Endothelial cell of umbilical vein (primary cell): ENCODE measurements around the gene C4orf50. TPM values are rescaled to one million over a fixed set of nuclear protein-coding genes. Genes with fewer than 3 reads are reported as not detected.

Source experiments
- BruUV-seq: library from RNA; stranded (reverse); fragments of 400-500 nt; replicated peaks from 2 replicates; lab custom pipeline; 2021; lab: Mats Ljungman, UMichigan
- CTCF ChIA-PET: fragments of 300-600, 350-600 bp; sonication (Branson Sonifier 250); formaldehyde crosslinking; loops from one replicate; lab custom pipeline; 2021; ENCODE audit warnings: antibody characterized with exemption, inconsistent platforms; lab: Charles Lee
- POLR2A ChIA-PET: fragments of 300-600, 350-600 bp; sonication (Branson Sonifier 250); formaldehyde crosslinking; loops from one replicate; lab custom pipeline; 2021; ENCODE audit warnings: antibody characterized with exemption, inconsistent platforms; lab: Charles Lee
- DNase-seq: peaks from one replicate; pipeline ENCODE4 v3.0.0-alpha.2; 2011; ENCODE audit warnings: low read depth, low spot score
- FAIRE-seq: peaks from 2 replicates; lab custom pipeline; 2011; peaks lifted over from hg19 to GRCh38; lab: Jason Lieb, UNC
- H2AFZ ChIP-seq: 2 replicates; pipeline ENCODE4 v1.6.0; 2012; ENCODE audit warnings: low read depth, low read length, control low read depth, inconsistent platforms
- H3K27ac ChIP-seq: 2 replicates; pipeline ENCODE4 v1.5.1; 2011; ENCODE audit warnings: low read depth, mild to moderate bottlenecking, control low read depth, low read length, moderate library complexity; ENCODE audit not compliant: insufficient read depth
- H3K27me3 ChIP-seq, 2 experiments: 2 replicates each; pipeline versions ENCODE4 v1.6.0 to v1.6.1; 2011; ENCODE audit warnings: low read length in 2 of 2, mixed read lengths in 1 of 2; ENCODE audit not compliant: control insufficient read depth in 2 of 2, insufficient read depth in 2 of 2
- H3K36me3 ChIP-seq, 2 experiments: 2 replicates in 1 of 2; 3 replicates in 1 of 2; pipeline ENCODE4 v1.5.1; 2011; ENCODE audit warnings: low read length in 2 of 2, mild to moderate bottlenecking in 1 of 2, moderate library complexity in 1 of 2; ENCODE audit not compliant: control insufficient read depth in 2 of 2, insufficient read depth in 2 of 2; ENCODE audit errors: extremely low read depth in 1 of 2
- H3K4me1 ChIP-seq: 3 replicates; pipeline ENCODE4 v1.5.1; 2011; ENCODE audit warnings: mild to moderate bottlenecking, low read length; ENCODE audit not compliant: control insufficient read depth, insufficient read depth; ENCODE audit errors: extremely low read depth
- H3K4me2 ChIP-seq: 2 replicates; pipeline ENCODE4 v1.6.1; 2011; ENCODE audit warnings: low read length, control low read depth, mixed read lengths; ENCODE audit not compliant: insufficient read depth
- H3K4me3 ChIP-seq, 3 experiments: fragments of 200-600 bp in 1 of 3; sonication (generic), shearing (Covaris generic) in 1 of 3; replicated peaks in 1 of 3; 2 replicates each; pipeline ENCODE4 v1.5.1; 2011 to 2016; ENCODE audit warnings: control low read depth in 3 of 3, low read length in 3 of 3, mild to moderate bottlenecking in 2 of 3, inconsistent platforms in 1 of 3, low read depth in 1 of 3, moderate library complexity in 1 of 3; ENCODE audit not compliant: insufficient read depth in 1 of 3
- H3K79me2 ChIP-seq: 2 replicates; pipeline ENCODE4 v1.6.0; 2012; ENCODE audit warnings: low read length, inconsistent platforms; ENCODE audit not compliant: control insufficient read depth, insufficient read depth
- H3K9ac ChIP-seq: replicated peaks from 2 replicates; pipeline ENCODE3; 2011; ENCODE audit warnings: low read length, control low read depth; ENCODE audit not compliant: insufficient read depth; ENCODE audit errors: extremely low read depth
- H3K9me1 ChIP-seq: replicated peaks from 3 replicates; pipeline ENCODE4 v1.6.0; 2011; ENCODE audit warnings: mild to moderate bottlenecking, low read length; ENCODE audit not compliant: control insufficient read depth, insufficient read depth; ENCODE audit errors: extremely low read depth
- H3K9me3 ChIP-seq: replicated peaks from 2 replicates; pipeline ENCODE4 v1.5.1; 2012; ENCODE audit warnings: low read length, inconsistent platforms; ENCODE audit not compliant: control insufficient read depth, insufficient read depth
- H4K20me1 ChIP-seq: replicated peaks from 2 replicates; pipeline ENCODE3; 2011; ENCODE audit warnings: mild to moderate bottlenecking, low read length; ENCODE audit not compliant: control insufficient read depth, insufficient read depth; ENCODE audit errors: extremely low read depth
- EZH2 ChIP-seq: IDR thresholded peaks from 2 replicates; pipeline ENCODE4 v1.6.1; 2012; ENCODE audit warnings: borderline replicate concordance, low read depth, mild to moderate bottlenecking, moderate library complexity, low read length, inconsistent platforms; ENCODE audit not compliant: severe bottlenecking
- FOS ChIP-seq: IDR thresholded peaks from 2 replicates; pipeline ENCODE4 v1.6.1; 2011; ENCODE audit warnings: mild to moderate bottlenecking, low read length, moderate library complexity, borderline replicate concordance; ENCODE audit not compliant: insufficient read depth
- GATA2 ChIP-seq: IDR thresholded peaks from 2 replicates; pipeline ENCODE4 v1.7.0; 2011; ENCODE audit warnings: low read depth, mild to moderate bottlenecking, moderate library complexity, mixed read lengths, low read length; ENCODE audit not compliant: insufficient read length, insufficient read depth
- JUN ChIP-seq: IDR thresholded peaks from 2 replicates; pipeline ENCODE4 v1.6.1; 2011; ENCODE audit warnings: borderline replicate concordance, low read depth; ENCODE audit not compliant: insufficient read length, insufficient read depth
- MYC ChIP-seq: IDR thresholded peaks from one replicate; pipeline ENCODE4 v1.6.1; 2011; ENCODE audit warnings: mild to moderate bottlenecking, low read depth, low read length
- POLR2A ChIP-seq: IDR thresholded peaks from 2 replicates; pipeline ENCODE4 v1.6.1; 2012; ENCODE audit warnings: low read depth, mild to moderate bottlenecking, control low read depth, low read length
- POLR2AphosphoS5 ChIP-seq: IDR thresholded peaks from 2 replicates; pipeline ENCODE4 v1.6.1; 2012; ENCODE audit warnings: low read depth, mild to moderate bottlenecking, control low read depth, low read length, moderate library complexity; ENCODE audit not compliant: insufficient read depth
- dilution Hi-C: fragments of 300-500 bp; cut with MboI; formaldehyde crosslinking; loops from one replicate; pipeline ENCODE4 v1.15.0; 2019; ENCODE audit warnings: low sequenced_read_pairs; ENCODE audit not compliant: extremely low pct_ligation_motif_present
- intact Hi-C: fragments of 100-400 bp; cut with micrococcal nuclease; formaldehyde crosslinking; loops from one replicate; pipeline ENCODE4 v1.10.0; 2022
- polyA plus RNA-seq, 4 experiments: library from polyadenylated mRNA; depleted of rRNA in 3 of 4; stranded (reverse) in 3 of 4; unstranded in 1 of 4; fragments of >200 nt; gene quantifications; 2 replicates each; pipeline versions ENCODE4 v1.2.1 to v1.2.3, GENCODE V29; 2011 to 2012; ENCODE audit warnings: missing spikeins in 1 of 4
- total RNA-seq: library from RNA; stranded (reverse); gene quantifications from 2 replicates; pipeline ENCODE4 v1.2.3, GENCODE V29; 2021
- TF ChIP-seq, protein P1 (sequence below): IDR thresholded peaks from 2 replicates; pipeline ENCODE4 v1.6.1; 2011; ENCODE audit not compliant: insufficient read depth, insufficient read length
- TF ChIP-seq, protein P2 (sequence below), 2 donors: IDR thresholded peaks; 1 replicate in 1 of 2; 2 replicates in 1 of 2; pipeline ENCODE4 v1.5.1; 2011; ENCODE audit warnings: low read length in 2 of 2, mild to moderate bottlenecking in 2 of 2, moderate library complexity in 2 of 2, control low read depth in 1 of 2, inconsistent platforms in 1 of 2, low read depth in 1 of 2; ENCODE audit not compliant: insufficient read depth in 1 of 2; ENCODE audit errors: extremely low read depth in 1 of 2

The C4orf50 gene
- total and polyA plus RNA-seq, 2 donors (not counting 3 experiments of a cell fraction or from before 2014, with no cell fraction given), result not detected

- Histone ChIP-seq H3K4me3 (no peak overlapping the region), H3K4me2 (no peak overlapping the region), H3K27ac (no peak overlapping the region), H3K79me2 (no peaks in the 10 kb centered on the region), H3K9ac (no peak overlapping the region), H4K20me1 (no peaks in the 10 kb centered on the region), H3K9me3 (no peaks in the 10 kb centered on the region), H3K4me1 (no peaks in the 10 kb centered on the region), H3K9me1 (no peaks in the 10 kb centered on the region), H2AFZ (no peak overlapping the region), H3K27me3 (no peaks in the 10 kb centered on the region), H3K36me3 (no peaks in the 10 kb centered on the region)
- no peak for DNase-seq
- ChIA-PET CTCF (interaction anchor here (1.3 to 4.5 kb wide), 4 partner anchors 20 to 331 kb away, joined by 7 to 38 read pairs (median 14); no protein-coding TSS in a partner anchor), POLR2A (no interaction called here)
- no TSS peak for BruUV-seq
- no peak for FAIRE-seq
- TF ChIP-seq MYC, result no peak
- no peak for TF ChIP-seq POLR2AphosphoS5
- no peak for TF ChIP-seq JUN
- no peak for TF ChIP-seq GATA2
- TF ChIP-seq, protein P1, sequence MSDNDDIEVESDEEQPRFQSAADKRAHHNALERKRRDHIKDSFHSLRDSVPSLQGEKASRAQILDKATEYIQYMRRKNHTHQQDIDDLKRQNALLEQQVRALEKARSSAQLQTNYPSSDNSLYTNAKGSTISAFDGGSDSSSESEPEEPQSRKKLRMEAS, result no peak
- no peak for TF ChIP-seq EZH2
- no peak for TF ChIP-seq FOS
- TF ChIP-seq, protein P2, sequence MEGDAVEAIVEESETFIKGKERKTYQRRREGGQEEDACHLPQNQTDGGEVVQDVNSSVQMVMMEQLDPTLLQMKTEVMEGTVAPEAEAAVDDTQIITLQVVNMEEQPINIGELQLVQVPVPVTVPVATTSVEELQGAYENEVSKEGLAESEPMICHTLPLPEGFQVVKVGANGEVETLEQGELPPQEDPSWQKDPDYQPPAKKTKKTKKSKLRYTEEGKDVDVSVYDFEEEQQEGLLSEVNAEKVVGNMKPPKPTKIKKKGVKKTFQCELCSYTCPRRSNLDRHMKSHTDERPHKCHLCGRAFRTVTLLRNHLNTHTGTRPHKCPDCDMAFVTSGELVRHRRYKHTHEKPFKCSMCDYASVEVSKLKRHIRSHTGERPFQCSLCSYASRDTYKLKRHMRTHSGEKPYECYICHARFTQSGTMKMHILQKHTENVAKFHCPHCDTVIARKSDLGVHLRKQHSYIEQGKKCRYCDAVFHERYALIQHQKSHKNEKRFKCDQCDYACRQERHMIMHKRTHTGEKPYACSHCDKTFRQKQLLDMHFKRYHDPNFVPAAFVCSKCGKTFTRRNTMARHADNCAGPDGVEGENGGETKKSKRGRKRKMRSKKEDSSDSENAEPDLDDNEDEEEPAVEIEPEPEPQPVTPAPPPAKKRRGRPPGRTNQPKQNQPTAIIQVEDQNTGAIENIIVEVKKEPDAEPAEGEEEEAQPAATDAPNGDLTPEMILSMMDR (IDR thresholded peaks at IDR 0.05; ENCODE audit: extremely low read depth in 1 of 2, insufficient read depth in 1 of 2, low read depth in 1 of 2, low read length in 2 of 2), result no peak
- no peak for TF ChIP-seq POLR2A
- dilution Hi-C loops (no loop called here), intact Hi-C loops (loop anchor here (2.0 kb wide), 2 partner anchors 327 to 547 kb away; no protein-coding TSS in a partner anchor)
Observed at GRCh38 chr4:5999830-6000365, 18.3 kb downstream of the C4orf50 start.
